Endothelial cell of umbilical vein (primary cell): ENCODE data around the gene NUDT3. TPM values are rescaled to one million over a fixed set of nuclear protein-coding genes. Genes with fewer than 3 reads are reported as not detected.

Experiments
- BruUV-seq: library from RNA; stranded (reverse); fragments of 400-500 nt; replicated peaks from 2 replicates; lab custom pipeline; 2021; lab: Mats Ljungman, UMichigan
- CTCF ChIA-PET: fragments of 300-600, 350-600 bp; sonication (Branson Sonifier 250); formaldehyde crosslinking; loops from one replicate; lab custom pipeline; 2021; ENCODE audit warnings: antibody characterized with exemption, inconsistent platforms; lab: Charles Lee
- POLR2A ChIA-PET: fragments of 300-600, 350-600 bp; sonication (Branson Sonifier 250); formaldehyde crosslinking; loops from one replicate; lab custom pipeline; 2021; ENCODE audit warnings: antibody characterized with exemption, inconsistent platforms; lab: Charles Lee
- DNase-seq: peaks from one replicate; pipeline ENCODE4 v3.0.0-alpha.2; 2011; ENCODE audit warnings: low read depth, low spot score
- FAIRE-seq: peaks from 2 replicates; lab custom pipeline; 2011; peaks lifted over from hg19 to GRCh38; lab: Jason Lieb, UNC
- H2AFZ ChIP-seq: 2 replicates; pipeline ENCODE4 v1.6.0; 2012; ENCODE audit warnings: low read depth, low read length, control low read depth, inconsistent platforms
- H3K27ac ChIP-seq: 2 replicates; pipeline ENCODE4 v1.5.1; 2011; ENCODE audit warnings: low read depth, mild to moderate bottlenecking, control low read depth, low read length, moderate library complexity; ENCODE audit not compliant: insufficient read depth
- H3K27me3 ChIP-seq, 2 experiments: 2 replicates each; pipeline versions ENCODE4 v1.6.0 to v1.6.1; 2011; ENCODE audit warnings: low read length in 2 of 2, mixed read lengths in 1 of 2; ENCODE audit not compliant: control insufficient read depth in 2 of 2, insufficient read depth in 2 of 2
- H3K36me3 ChIP-seq, 2 experiments: 2 replicates in 1 of 2; 3 replicates in 1 of 2; pipeline ENCODE4 v1.5.1; 2011; ENCODE audit warnings: low read length in 2 of 2, mild to moderate bottlenecking in 1 of 2, moderate library complexity in 1 of 2; ENCODE audit not compliant: control insufficient read depth in 2 of 2, insufficient read depth in 2 of 2; ENCODE audit errors: extremely low read depth in 1 of 2
- H3K4me1 ChIP-seq: 3 replicates; pipeline ENCODE4 v1.5.1; 2011; ENCODE audit warnings: mild to moderate bottlenecking, low read length; ENCODE audit not compliant: control insufficient read depth, insufficient read depth; ENCODE audit errors: extremely low read depth
- H3K4me2 ChIP-seq: 2 replicates; pipeline ENCODE4 v1.6.1; 2011; ENCODE audit warnings: low read length, control low read depth, mixed read lengths; ENCODE audit not compliant: insufficient read depth
- H3K4me3 ChIP-seq, 3 experiments: fragments of 200-600 bp in 1 of 3; sonication (generic), shearing (Covaris generic) in 1 of 3; replicated peaks in 1 of 3; 2 replicates each; pipeline ENCODE4 v1.5.1; 2011 to 2016; ENCODE audit warnings: control low read depth in 3 of 3, low read length in 3 of 3, mild to moderate bottlenecking in 2 of 3, inconsistent platforms in 1 of 3, low read depth in 1 of 3, moderate library complexity in 1 of 3; ENCODE audit not compliant: insufficient read depth in 1 of 3
- H3K79me2 ChIP-seq: 2 replicates; pipeline ENCODE4 v1.6.0; 2012; ENCODE audit warnings: low read length, inconsistent platforms; ENCODE audit not compliant: control insufficient read depth, insufficient read depth
- H3K9ac ChIP-seq: replicated peaks from 2 replicates; pipeline ENCODE3; 2011; ENCODE audit warnings: low read length, control low read depth; ENCODE audit not compliant: insufficient read depth; ENCODE audit errors: extremely low read depth
- H3K9me1 ChIP-seq: replicated peaks from 3 replicates; pipeline ENCODE4 v1.6.0; 2011; ENCODE audit warnings: mild to moderate bottlenecking, low read length; ENCODE audit not compliant: control insufficient read depth, insufficient read depth; ENCODE audit errors: extremely low read depth
- H3K9me3 ChIP-seq: replicated peaks from 2 replicates; pipeline ENCODE4 v1.5.1; 2012; ENCODE audit warnings: low read length, inconsistent platforms; ENCODE audit not compliant: control insufficient read depth, insufficient read depth
- H4K20me1 ChIP-seq: replicated peaks from 2 replicates; pipeline ENCODE3; 2011; ENCODE audit warnings: mild to moderate bottlenecking, low read length; ENCODE audit not compliant: control insufficient read depth, insufficient read depth; ENCODE audit errors: extremely low read depth
- EZH2 ChIP-seq: IDR thresholded peaks from 2 replicates; pipeline ENCODE4 v1.6.1; 2012; ENCODE audit warnings: borderline replicate concordance, low read depth, mild to moderate bottlenecking, moderate library complexity, low read length, inconsistent platforms; ENCODE audit not compliant: severe bottlenecking
- FOS ChIP-seq: IDR thresholded peaks from 2 replicates; pipeline ENCODE4 v1.6.1; 2011; ENCODE audit warnings: mild to moderate bottlenecking, low read length, moderate library complexity, borderline replicate concordance; ENCODE audit not compliant: insufficient read depth
- GATA2 ChIP-seq: IDR thresholded peaks from 2 replicates; pipeline ENCODE4 v1.7.0; 2011; ENCODE audit warnings: low read depth, mild to moderate bottlenecking, moderate library complexity, mixed read lengths, low read length; ENCODE audit not compliant: insufficient read length, insufficient read depth
- JUN ChIP-seq: IDR thresholded peaks from 2 replicates; pipeline ENCODE4 v1.6.1; 2011; ENCODE audit warnings: borderline replicate concordance, low read depth; ENCODE audit not compliant: insufficient read length, insufficient read depth
- MYC ChIP-seq: IDR thresholded peaks from one replicate; pipeline ENCODE4 v1.6.1; 2011; ENCODE audit warnings: mild to moderate bottlenecking, low read depth, low read length
- POLR2A ChIP-seq: IDR thresholded peaks from 2 replicates; pipeline ENCODE4 v1.6.1; 2012; ENCODE audit warnings: low read depth, mild to moderate bottlenecking, control low read depth, low read length
- dilution Hi-C: fragments of 300-500 bp; cut with MboI; formaldehyde crosslinking; loops from one replicate; pipeline ENCODE4 v1.15.0; 2019; ENCODE audit warnings: low sequenced_read_pairs; ENCODE audit not compliant: extremely low pct_ligation_motif_present
- intact Hi-C: fragments of 100-400 bp; cut with micrococcal nuclease; formaldehyde crosslinking; loops from one replicate; pipeline ENCODE4 v1.10.0; 2022
- polyA plus RNA-seq, 4 experiments: library from polyadenylated mRNA; depleted of rRNA in 3 of 4; stranded (reverse) in 3 of 4; unstranded in 1 of 4; fragments of >200 nt; gene quantifications; 2 replicates each; pipeline versions ENCODE4 v1.2.1 to v1.2.3, GENCODE V29; 2011 to 2012; ENCODE audit warnings: missing spikeins in 1 of 4
- total RNA-seq: library from RNA; stranded (reverse); gene quantifications from 2 replicates; pipeline ENCODE4 v1.2.3, GENCODE V29; 2021
- TF ChIP-seq, protein P1 (sequence below), 2 donors: IDR thresholded peaks; 1 replicate in 1 of 2; 2 replicates in 1 of 2; pipeline ENCODE4 v1.5.1; 2011; ENCODE audit warnings: low read length in 2 of 2, mild to moderate bottlenecking in 2 of 2, moderate library complexity in 2 of 2, control low read depth in 1 of 2, inconsistent platforms in 1 of 2, low read depth in 1 of 2; ENCODE audit not compliant: insufficient read depth in 1 of 2; ENCODE audit errors: extremely low read depth in 1 of 2

Gene NUDT3
- total and polyA plus RNA-seq, 2 donors (not counting 3 experiments of a cell fraction or from before 2014, with no cell fraction given), result 11.9 to 30.9 TPM

GRCh38 chr6:34374508-34374907 lies 18.0 kb downstream of the NUDT3 start:
- Histone ChIP-seq H3K9ac (no peak overlapping the region), H3K4me1 (peaks cover 20% of the 10 kb centered on the region), H3K79me2 (peaks cover 74% of the 10 kb centered on the region), H3K9me3 (no peaks in the 10 kb centered on the region), H4K20me1 (peaks cover 7% of the 10 kb centered on the region), H3K27me3 (no peaks in the 10 kb centered on the region), H3K9me1 (no peaks in the 10 kb centered on the region), H2AFZ (no peak overlapping the region), H3K27ac (no peak overlapping the region), H3K4me2 (no peak overlapping the region), H3K4me3 (no peak overlapping the region), H3K36me3 (no peaks in the 10 kb centered on the region)
- ChIA-PET CTCF (no interaction called here), POLR2A (no interaction called here)
- no peak for DNase-seq
- BruUV-seq, result no TSS peak
- dilution Hi-C loops, result no loop called here
- no peak for FAIRE-seq
- TF ChIP-seq FOS (no peak), JUN (no peak), GATA2 (no peak), MYC (no peak), POLR2A (no peak)
- intact Hi-C loops, result no loop called here

GRCh38 chr6:34374069-34374468 lies 18.4 kb downstream of the NUDT3 start:
- Histone ChIP-seq H3K4me2 (no peak overlapping the region), H3K27ac (no peak overlapping the region), H2AFZ (no peak overlapping the region), H3K9me1 (no peaks in the 10 kb centered on the region), H3K36me3 (no peaks in the 10 kb centered on the region), H3K9ac (no peak overlapping the region), H3K9me3 (no peaks in the 10 kb centered on the region), H3K4me1 (peaks cover 23% of the 10 kb centered on the region), H3K4me3 (no peak overlapping the region), H3K27me3 (no peaks in the 10 kb centered on the region), H4K20me1 (peaks cover 7% of the 10 kb centered on the region), H3K79me2 (peaks cover 74% of the 10 kb centered on the region)
- CTCF ChIA-PET, result no interaction called here
- dilution Hi-C loops (no loop called here), intact Hi-C loops (no loop called here)
- DNase-seq (no peak), FAIRE-seq (no peak)
- POLR2A ChIA-PET, result no interaction called here
- BruUV-seq, result no TSS peak
- TF ChIP-seq MYC, result no peak
- TF ChIP-seq EZH2, result no peak
- TF ChIP-seq, protein P1, sequence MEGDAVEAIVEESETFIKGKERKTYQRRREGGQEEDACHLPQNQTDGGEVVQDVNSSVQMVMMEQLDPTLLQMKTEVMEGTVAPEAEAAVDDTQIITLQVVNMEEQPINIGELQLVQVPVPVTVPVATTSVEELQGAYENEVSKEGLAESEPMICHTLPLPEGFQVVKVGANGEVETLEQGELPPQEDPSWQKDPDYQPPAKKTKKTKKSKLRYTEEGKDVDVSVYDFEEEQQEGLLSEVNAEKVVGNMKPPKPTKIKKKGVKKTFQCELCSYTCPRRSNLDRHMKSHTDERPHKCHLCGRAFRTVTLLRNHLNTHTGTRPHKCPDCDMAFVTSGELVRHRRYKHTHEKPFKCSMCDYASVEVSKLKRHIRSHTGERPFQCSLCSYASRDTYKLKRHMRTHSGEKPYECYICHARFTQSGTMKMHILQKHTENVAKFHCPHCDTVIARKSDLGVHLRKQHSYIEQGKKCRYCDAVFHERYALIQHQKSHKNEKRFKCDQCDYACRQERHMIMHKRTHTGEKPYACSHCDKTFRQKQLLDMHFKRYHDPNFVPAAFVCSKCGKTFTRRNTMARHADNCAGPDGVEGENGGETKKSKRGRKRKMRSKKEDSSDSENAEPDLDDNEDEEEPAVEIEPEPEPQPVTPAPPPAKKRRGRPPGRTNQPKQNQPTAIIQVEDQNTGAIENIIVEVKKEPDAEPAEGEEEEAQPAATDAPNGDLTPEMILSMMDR (IDR thresholded peaks at IDR 0.05; ENCODE audit: extremely low read depth in 1 of 2, insufficient read depth in 1 of 2, low read depth in 1 of 2, low read length in 2 of 2), result no peak
